Activated CD4-positive, CD25-positive, alpha-beta regulatory T cell treated with anti-CD3 and anti-CD28 coated beads, Interleukin-2, amount 50 U/mL, for 16 hours (primary cell): ENCODE measurements around the gene NSD1.
"Not testable (repeated sequence)": the region's sequence is repeated elsewhere in the genome, so short reads cannot be mapped to it uniquely, and the experiment has no call there.

Experiments
- DNase-seq: peaks from one replicate; pipeline ENCODE4 v3.0.0-alpha.2; 2020; ENCODE audit warnings: low read depth, low spot score

NSD1 gene

GRCh38 chr5:177126771-177127170 is 6.8 kb upstream of the NSD1 start:
- DNase-seq, result no peak

- no peak for DNase-seq
Observed at GRCh38 chr5:177128551-177128981, 5.0 kb upstream of the NSD1 start.

GRCh38 chr5:177130211-177131018 is 3.2 kb upstream of the NSD1 start:
- DNase-seq, result no peak

- DNase-seq, result no peak
Observed at GRCh38 chr5:177131019-177131320, 2.6 kb upstream of the NSD1 start.

- no peak for DNase-seq
Observed at GRCh38 chr5:177131352-177132135, 2.0 kb upstream of the NSD1 start.

- DNase-seq, result no peak
Observed at GRCh38 chr5:177132136-177133095, 1.2 kb upstream of the NSD1 start.

GRCh38 chr5:177133853-177134696 is 502 bp downstream of the NSD1 start:
- no peak for DNase-seq

GRCh38 chr5:177134697-177135225 is 1.2 kb downstream of the NSD1 start:
- no peak for DNase-seq

GRCh38 chr5:177140312-177140711 is 6.7 kb downstream of the NSD1 start:
- DNase-seq, result no peak

GRCh38 chr5:177141496-177141895 is 7.9 kb downstream of the NSD1 start:
- no peak for DNase-seq

GRCh38 chr5:177142098-177142611 is 8.6 kb downstream of the NSD1 start:
- DNase-seq, result no peak

- DNase-seq, result no peak
Observed at GRCh38 chr5:177142778-177143177, 9.2 kb downstream of the NSD1 start.

- DNase-seq, result no peak
Observed at GRCh38 chr5:177146891-177147638, 13.5 kb downstream of the NSD1 start.

- DNase-seq, result not testable (repeated sequence)
Observed at GRCh38 chr5:177150061-177150460, 16.5 kb downstream of the NSD1 start.

GRCh38 chr5:177154003-177154643 is 20.6 kb downstream of the NSD1 start:
- no peak for DNase-seq

GRCh38 chr5:177162379-177162778 is 28.8 kb downstream of the NSD1 start:
- DNase-seq, result no peak

GRCh38 chr5:177163500-177163899 is 29.9 kb downstream of the NSD1 start:
- DNase-seq, result no peak

GRCh38 chr5:177169271-177169670 is 35.7 kb downstream of the NSD1 start:
- DNase-seq, result no peak

GRCh38 chr5:177171961-177172360 is 38.4 kb downstream of the NSD1 start:
- no peak for DNase-seq
